OCI-LY3 (cell line): Measurements from ENCODE around the gene PNPLA3.

Source experiments
- CTCF ChIP-seq: fragments of 200-600, 300-600 bp; sonication (generic); IDR thresholded peaks from 2 replicates; pipeline ENCODE4 v1.5.1; 2014; ENCODE audit warnings: antibody characterized with exemption, low read length, low read depth
- EZH2phosphoT487 ChIP-seq: fragments of 200-600 bp; shearing (Covaris generic); IDR thresholded peaks from 2 replicates; pipeline ENCODE4 v1.6.1; 2018; ENCODE audit warnings: antibody characterized with exemption, mixed run types, low read depth

DNA sequence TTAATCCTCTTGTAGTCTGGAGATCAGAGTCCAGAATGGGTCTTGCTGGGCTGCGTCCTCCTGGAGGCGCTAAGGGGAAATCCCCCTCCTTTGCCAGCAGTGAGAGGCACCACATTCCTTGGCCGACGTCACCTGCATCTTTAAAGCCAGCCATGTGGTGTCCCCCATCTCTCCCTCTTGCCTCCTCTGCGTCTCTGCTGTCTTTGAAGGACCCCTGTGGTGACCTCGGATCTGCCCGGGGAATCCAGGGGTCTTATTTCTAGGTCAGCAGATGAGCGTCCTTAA, 73.3 kb downstream of the PNPLA3 start:
- TF ChIP-seq CTCF (no peak), EZH2phosphoT487 (no peak)
